NCI-H2227 (cell line): ENCODE measurements around the gene CCDC38.
"Not testable (repeated sequence)": the region's sequence is repeated elsewhere in the genome, so short reads cannot be mapped to it uniquely, and the experiment has no call there.

Experiments used
- DNase-seq: peaks from one replicate; lab custom pipeline; 2025; ENCODE audit not compliant: unreplicated experiment; lab: John Stamatoyannopoulos, UW

CCDC38 gene

DNA sequence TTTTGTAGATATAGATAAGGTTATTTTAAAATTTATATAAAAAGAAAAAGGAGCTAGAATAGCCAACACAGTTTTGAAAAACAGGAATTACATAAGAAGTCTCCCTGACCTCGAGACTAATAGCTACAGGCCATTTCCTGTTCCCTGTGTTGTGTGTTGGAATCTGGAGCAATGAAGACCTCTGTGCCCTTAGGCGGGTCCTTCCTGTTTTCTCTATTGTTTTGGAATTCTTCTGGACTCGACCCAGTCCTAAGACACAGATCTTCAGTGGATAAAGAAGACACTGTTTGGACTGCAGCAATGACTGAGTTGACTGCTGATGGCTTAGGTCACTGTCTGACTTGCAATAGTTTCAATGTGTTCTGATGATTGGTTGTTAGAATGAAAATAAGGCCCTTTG, 57.4 kb downstream of the CCDC38 start:
- no peak for DNase-seq

DNA sequence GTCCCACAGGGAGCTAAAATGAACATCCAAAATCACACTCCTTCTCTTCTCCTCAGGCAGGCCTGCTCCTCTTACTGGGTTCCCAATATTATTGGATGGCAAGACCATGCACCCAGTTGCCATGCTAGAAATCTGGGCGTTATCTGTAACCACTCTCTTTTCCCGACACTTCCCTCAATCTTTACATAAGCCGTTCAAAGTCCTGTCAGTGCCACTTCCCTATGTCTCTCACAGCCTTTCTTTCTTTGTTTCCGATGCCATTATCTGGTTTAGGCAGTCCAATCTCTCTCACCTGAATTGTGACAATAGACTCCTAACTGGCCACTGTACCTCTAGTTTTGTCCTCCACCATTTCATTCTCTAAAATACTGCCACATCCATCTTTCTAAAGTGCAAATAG, 59.5 kb downstream of the CCDC38 start:
- no peak for DNase-seq

DNA sequence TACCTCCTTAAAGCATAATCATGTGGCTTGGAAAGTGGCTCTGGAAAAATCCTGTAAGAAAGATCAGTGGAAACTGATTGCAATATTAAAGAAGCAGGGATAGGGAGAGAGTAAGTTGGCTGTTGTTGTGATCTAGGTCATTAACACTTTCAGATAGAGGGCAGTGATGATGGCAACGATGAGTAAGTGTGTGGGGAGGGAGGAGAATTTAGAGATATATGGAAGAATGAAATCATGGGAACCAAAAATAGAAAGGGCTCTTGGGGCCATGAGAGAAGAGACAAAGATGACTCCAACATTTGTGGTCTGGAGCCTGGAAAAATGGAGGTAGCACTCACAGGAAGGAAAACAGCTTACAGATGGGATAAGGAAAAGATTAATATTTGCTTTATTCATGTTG, 60.3 kb downstream of the CCDC38 start:
- no peak for DNase-seq

DNA sequence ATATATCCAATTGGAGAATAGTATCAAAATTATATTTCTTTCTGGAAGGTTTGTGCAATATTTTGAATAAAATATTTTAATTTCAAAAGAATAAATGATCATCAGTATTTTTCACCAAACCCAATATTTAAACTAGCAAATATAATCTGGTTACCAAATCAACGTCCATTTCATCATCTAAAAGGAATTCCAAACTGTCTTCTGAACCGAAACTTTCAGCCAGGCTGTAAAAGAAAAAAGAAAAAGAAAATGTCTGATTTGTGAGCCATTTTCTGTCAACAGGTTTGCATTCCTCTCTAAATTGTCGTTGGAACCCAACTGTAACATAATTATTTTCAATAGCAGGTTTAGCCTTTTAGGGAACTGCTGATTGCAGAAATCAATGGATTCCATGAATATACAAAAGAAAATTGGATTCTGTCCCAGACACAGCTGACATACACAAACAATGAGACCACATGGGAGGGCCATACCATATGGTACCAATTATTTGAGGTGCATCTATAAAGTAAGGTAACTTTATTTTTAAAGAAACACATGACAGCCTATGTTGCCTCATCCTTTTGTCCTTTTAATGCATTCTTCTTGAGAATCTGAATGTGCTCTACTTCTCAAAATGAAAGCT, 61.0 kb downstream of the CCDC38 start:
- peak; percentile 27 for DNase-seq

DNA sequence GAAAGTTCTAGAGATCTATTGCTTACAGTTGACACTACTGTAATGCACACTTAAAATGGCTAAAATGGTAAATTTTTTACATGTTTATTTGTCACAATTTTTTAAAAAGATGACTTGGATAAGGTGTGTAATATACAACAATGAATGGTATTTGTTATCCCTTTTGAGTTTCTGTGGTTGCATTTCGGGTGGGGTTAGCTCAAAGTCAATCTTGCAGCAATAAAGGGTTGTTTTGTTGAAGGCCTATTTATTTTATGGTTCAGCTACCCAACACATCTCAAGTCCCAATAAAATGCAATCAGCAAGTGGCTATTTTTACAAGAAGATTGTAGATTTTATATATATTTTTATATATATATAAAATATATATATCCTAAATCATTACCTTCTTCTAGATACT, 61.5 kb downstream of the CCDC38 start:
- no peak for DNase-seq

DNA sequence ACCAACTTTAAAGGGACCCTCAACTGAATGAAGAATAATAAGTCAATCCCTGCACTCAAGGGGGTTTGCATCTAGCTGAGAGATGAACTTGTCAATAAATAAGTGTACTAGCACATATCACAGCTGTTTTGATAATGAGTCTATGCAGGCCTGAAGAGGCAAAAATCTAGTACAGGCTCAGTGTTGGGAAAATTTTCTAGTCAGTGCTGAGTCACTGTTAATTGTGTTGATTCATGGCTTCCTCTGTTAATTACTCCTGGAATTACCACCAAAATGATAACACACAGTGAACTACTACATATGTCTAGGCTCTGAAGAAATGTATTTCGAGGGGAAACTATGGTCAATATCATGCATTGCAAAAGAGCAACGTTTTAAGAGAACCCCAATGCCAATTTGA, 64.8 kb downstream of the CCDC38 start:
- DNase-seq: no peak

DNA sequence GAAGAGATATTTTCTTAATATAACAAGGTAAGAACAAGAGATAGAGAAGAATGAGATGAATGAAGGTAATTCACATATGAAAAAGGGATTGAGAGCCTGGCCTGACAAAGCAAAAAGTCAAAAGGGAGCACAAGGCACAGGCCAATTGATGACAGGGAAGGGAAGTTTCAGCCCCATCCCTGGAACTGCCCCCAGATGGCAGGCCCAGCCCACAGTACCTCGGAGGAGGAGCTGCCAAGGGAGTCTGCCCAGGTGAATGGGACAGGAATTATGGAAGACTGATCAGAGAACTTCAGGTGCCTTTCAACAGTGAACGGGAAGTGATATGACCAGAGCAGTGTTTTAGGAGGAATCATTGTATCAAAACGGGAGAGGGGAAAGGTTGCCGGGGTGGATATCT, 68.0 kb downstream of the CCDC38 start:
- no peak for DNase-seq

DNA sequence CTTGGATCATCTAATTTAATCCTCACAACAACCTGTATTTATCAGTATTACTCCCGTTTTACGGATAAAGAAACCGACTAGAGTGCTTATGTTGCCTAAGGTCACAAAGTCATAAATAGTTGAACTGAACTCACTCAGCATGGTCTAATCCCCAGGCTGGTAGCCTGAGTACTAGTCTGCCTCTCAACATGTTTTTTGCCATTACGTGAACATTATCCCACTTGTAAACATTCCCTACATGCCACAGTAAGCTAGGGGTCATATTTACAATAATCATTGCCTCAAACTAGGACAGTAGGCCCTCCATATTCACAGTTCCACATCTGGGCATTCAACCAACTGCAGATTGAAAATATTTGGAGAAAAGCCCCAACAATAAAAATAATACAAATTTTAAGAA, 71.5 kb downstream of the CCDC38 start:
- DNase-seq: no peak

DNA sequence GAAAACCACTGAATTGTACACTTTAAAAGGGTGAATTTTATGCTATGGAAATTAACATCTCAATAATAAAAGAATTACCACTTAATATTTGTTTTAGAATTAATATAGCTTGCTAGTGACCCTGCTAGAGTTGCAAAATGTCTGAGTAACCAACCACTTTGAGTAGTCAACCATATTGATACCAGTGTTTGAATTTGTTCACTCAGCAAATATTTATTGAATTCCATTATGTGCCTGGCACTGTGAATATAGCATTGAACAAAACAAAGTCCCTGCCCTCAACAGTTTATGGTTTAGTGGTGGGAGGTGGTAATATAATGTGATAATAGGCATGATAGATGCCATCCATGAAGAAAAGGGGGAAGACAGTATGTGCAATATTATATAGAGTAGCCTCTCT, 79.1 kb downstream of the CCDC38 start:
- no peak for DNase-seq

DNA sequence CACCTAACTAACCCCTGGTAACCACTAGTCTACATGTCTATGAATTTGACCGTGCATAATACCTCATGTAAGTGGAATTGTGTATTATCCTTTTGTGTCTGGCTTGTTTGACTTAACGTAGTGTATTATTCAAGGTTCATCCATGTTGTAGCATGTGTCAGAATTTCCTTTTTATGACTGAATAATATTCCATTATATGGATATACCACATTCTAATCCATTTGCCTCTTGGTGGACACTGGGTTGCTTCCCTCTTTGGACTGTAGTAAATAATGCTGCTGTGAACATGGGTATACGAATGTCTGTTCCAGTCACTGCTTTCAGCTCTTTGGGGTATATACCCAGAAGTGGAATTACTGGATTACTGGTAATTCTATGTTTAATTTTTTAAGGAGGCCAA, 80.4 kb downstream of the CCDC38 start:
- no peak for DNase-seq

DNA sequence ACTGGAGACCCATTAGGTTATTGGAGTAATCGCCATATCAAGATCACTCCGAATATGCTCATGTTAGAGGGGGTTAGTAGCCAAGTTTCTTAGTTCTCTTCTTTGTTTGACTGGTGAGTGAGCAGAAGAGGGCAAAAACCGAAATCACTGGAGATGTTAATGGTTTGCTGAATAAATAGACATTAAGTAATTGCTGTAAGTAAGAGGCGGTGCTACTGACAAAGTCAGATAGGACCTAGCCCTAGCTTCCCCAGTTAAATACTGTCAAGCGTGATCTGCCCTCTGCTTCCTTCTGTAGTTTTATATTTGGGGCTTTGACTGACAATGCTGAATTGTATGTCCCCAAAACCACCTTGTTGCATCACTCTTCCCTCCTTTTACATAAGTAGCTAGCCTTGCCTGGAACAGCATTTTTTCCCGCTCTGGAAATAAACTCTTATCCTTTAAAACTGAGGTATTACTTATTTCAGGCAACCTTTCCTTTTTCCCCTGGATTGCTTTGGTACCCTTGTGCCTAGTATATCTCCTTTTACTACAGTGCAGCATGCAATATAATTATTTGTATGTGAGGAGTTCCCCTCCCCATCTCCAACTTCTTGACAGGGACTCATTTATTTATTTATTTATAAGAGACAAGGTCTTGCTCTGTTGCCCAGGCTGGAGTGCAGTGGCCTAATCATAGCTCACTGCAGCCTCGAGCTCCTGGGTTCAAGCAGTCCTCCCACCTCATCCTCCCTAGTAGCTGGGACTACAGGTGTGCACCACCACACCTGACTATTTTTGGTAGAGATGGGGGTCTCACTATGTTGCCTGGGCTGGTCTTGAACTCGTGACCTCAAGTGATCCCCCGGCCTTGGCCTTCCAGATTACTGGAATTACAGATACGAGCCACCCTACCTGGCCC, 82.2 kb downstream of the CCDC38 start:
- DNase-seq: no peak

DNA sequence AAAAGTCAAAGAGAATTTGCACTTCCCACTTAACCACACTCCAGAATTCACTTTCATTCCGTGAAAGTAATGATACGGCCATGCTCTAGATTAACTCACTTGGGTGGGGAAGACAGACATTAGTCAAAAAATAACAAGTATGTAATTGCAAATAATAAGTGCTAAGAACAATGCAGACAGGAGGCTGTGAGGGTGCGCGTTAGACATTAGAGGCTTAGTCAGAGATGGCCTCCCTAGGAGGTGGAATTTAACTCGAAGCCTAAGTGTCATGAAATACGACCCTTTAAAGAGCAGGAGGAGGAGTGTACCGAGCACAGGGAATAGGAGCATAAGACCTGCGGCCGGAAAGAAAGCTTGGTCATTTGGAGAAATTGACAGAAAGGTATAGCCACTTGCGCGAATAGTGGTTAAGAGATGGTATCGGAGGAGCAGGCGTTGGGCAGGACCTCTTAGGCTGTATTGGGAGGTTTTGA, 83.0 kb downstream of the CCDC38 start:
- peak; percentile 47 for DNase-seq

DNA sequence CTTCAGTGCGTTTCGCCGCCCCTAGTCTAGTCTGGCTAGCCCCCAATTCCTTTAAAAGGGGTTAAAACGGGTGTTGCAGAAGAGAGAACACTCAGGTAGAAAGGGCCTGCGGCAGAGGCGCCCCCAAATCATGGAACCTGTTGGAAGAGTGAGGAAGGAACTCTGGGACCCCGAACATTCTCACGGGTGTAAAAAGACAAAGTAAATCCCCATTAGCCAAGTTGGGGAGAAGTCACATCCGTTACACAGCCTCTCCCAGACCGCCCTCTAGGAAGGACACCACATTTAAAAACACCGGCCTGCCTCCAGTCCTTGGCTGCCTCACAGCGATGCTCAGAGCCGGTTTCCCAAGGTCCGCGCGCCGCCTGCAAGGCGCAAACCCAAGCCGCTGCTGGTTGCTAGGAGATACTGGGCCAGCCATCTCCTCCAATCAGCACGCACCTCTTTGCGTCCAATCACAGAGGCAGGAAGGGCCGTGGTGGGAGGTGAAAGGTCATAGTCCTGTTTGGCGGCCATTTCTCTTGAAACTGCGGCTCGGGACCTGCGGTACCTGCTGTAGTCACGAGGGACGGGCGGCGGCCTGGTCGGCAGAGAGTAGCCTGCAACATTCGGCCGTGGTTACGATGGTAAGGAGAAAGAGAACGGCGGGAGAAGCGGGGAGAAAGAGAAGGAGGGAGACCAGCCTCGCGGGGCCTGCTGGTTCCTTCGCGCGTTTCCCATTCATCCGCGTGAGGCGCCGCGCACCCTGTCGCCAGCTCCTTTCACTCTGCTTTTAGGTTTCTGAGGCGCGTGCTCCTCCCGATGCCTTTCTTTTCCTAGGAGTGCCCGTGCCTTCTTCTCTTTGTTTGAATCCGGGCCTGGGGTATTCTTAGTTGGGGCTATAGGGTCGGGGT, 83.7 kb downstream of the CCDC38 start, which contains the start of gene SNRPF:
SNRPF (plus strand) TSS at position 502 of the 893 bp plus-strand sequence; CDS start at position 624, 122 bp downstream.
- peak; percentile 98 for DNase-seq

DNA sequence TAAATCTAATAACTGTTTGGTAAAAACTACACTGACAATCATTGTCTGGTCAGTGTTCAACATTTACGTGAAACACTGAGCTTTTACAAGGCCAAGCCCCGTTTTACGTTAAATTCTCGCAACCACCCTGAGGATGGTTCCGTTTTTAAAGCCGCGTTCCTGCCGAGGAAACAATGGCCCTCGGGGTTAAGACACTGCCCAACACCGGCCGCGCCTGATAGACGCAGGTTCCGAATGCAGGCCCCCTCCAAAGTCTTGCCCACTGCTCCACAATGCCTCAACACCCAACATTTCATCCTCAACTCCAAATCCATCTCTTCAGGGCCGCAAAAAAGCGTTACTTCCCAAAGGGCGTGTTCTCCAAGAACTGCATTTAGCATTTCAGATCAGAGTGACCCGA, 84.6 kb downstream of the CCDC38 start:
- DNase-seq: peak; percentile 42

DNA sequence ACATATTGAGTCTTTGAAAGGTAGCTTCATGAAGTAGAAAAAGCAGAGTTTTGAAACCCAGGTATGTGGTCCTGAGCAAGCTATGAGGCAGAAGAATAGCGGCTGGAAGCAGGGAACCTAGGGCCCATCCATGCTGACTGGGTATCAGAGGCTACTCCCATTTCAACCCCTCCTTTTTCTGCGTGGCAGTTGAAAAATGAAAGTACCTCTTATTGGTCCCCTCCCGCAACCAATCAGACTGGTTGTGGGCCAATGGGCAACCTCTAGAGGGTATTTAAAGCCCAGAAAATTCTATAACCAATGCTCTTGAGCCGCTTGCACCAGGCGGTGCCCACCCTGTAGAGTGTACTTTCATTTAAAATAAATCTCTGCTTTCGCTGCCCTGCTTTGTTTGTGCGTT, 85.3 kb downstream of the CCDC38 start:
- peak; percentile 82 for DNase-seq

DNA sequence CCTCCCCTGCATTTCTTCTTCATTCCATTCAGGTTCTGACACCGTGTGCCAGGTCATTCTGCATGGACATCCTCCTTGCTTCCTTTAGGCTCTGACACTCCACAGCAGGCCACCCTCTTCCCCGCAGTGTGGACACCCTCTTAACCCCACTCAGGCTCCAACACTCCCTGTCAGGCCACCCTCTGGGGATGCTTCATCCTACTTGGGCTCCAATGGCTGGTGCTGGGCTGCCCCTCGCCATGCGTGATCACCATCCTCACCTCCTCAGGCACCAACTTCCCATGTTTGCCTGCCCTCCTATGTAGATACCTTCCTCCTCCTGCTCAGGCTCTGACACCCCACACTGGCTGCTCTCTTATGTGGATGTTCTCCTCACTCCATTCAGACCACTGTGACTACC, 90.3 kb downstream of the CCDC38 start:
- DNase-seq: no peak

DNA sequence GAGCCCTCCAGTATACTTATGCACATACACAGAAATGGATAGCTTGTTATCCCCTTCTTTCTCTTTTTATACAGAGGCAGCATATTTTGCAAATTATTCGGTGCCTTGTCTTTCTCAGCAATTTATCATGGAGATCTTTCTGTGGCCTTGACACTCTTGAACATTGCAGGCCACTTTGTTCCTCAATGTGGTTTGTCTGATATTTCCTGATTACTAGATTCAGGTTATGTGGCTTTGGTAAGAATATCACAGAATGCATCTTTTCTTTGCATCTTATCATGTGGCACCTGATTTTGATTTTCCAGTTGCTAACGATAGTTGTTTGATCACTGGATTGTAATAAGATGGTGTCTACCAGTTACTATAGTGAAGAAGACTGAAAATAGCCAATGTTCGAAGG, 90.8 kb downstream of the CCDC38 start:
- no peak for DNase-seq

DNA sequence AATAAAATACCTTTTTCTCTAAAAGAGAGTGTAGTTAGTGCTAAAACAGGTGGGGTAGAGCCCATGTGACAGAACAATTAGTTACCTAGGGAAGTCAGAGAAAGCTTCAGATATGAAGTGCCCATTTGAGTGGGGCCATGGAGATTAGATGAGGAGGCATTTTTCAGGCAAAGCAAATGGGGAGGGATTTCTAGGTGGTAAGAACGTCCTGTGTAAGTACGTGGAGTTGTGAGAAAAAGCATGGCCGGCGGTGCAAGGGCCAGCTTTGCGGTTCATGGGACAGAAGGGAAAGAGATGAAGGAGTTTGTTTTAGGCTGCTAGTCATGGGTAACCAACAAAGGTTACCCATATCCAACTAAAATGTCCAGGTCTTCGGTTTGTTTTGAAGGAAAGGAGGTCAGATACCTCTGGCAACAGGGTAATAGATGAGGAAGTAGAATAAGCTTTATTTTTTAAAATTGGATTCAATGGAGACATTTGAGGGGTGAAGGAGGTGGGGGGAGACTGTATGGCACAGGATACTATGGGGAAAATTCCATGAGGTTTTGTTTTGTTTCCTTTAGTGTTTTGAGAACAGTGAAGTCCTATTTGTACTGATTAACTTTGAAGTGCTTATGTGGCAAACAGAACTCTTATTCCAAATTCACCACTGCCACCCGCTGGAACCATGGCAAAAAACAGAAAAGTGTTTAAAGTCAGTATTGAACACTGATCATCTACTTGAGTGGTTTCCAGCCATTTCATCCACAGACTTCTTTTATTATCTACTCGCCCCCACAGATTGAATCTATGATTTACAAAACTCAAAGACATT, 93.6 kb downstream of the CCDC38 start:
- DNase-seq: peak; percentile 21

DNA sequence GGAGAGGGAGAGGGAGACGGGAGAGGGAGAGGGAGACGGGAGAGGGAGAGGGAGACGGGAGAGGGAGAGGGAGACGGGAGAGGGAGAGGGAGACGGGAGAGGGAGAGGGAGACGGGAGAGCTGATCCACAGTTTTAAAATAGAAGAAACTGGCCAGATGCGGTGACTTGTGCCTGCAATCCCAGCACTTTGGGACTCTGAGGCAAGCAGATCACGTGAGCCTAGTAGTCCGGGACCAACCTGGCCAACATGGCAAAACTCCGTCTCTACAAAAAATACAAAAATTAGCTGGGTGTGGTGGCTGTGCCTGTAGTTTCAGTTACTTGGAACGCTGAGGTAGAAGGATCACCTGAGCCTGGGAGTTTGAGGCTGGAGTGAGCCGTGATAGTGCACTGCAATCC, 100.0 kb downstream of the CCDC38 start:
- DNase-seq: not testable (repeated sequence)

DNA sequence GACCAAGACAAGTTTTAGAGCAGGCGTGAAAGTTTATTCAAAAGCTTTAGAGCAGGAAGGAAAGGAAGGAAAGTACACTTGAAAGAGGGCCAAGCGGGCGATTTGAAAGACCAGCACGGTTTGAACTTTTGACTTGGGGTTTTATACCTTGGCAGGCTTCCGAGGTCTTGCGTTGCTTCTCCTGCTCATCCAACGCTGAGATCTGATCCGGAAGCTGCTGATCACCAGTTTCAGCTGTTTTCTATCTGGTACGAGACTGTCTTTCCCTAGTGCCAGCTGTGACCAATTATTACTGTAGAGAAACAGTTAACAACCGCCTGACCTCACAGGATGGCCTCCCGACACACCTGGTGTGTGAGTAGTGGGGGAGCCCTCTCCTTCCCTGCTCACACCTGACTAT, 104.3 kb downstream of the CCDC38 start:
- DNase-seq: peak; percentile 47
